Breast epithelium (tissue), 4 donors: ENCODE data around the gene TMEM26. TPM values are rescaled to one million over a fixed set of nuclear protein-coding genes. Genes with fewer than 3 reads are reported as not detected.

Source experiments
- DNase-seq, 2 donors: peaks; one replicate each; pipeline ENCODE4 v3.0.0-alpha.2; 2019; ENCODE audit warnings: low spot score in 2 of 2
- H3K27ac ChIP-seq, 2 donors: fragments of 200-600 bp; sonication (generic) in 1 of 2; one replicate each; pipeline ENCODE4 v1.5.1; 2016 to 2019; ENCODE audit warnings: mild to moderate bottlenecking in 1 of 2
- H3K27me3 ChIP-seq, 2 donors: fragments of 200-600 bp; sonication (generic) in 1 of 2; one replicate each; pipeline versions ENCODE4 v1.5.1 to v1.6.0; 2017 to 2019; ENCODE audit warnings: control low read depth in 1 of 2, mild to moderate bottlenecking in 1 of 2
- H3K36me3 ChIP-seq: fragments of 200-600 bp; one replicate; pipeline ENCODE4 v1.5.1; 2019
- H3K4me1 ChIP-seq, 2 donors: fragments of 200-600 bp; sonication (generic); one replicate each; pipeline ENCODE4 v1.5.1; 2016 to 2019; ENCODE audit warnings: control low read depth in 1 of 2
- H3K4me3 ChIP-seq, 3 donors: fragments of 200-600 bp; sonication (generic); 1 replicate in 2 of 3; 2 replicates in 1 of 3; pipeline ENCODE4 v1.5.1; 2016 to 2019; ENCODE audit warnings: mild to moderate bottlenecking in 3 of 3, moderate library complexity in 2 of 3
- H3K9me3 ChIP-seq, 2 donors: fragments of 200-600 bp; sonication (generic) in 1 of 2; one replicate each; pipeline ENCODE4 v1.5.1; 2016 to 2019; ENCODE audit warnings: control low read depth in 1 of 2
- POLR2A ChIP-seq: fragments of 450-650 bp; IDR thresholded peaks from one replicate; pipeline ENCODE4 v1.6.1; 2016; ENCODE audit warnings: antibody characterized with exemption, mild to moderate bottlenecking, moderate library complexity
- POLR2AphosphoS5 ChIP-seq, 3 donors: sonication (generic); formaldehyde crosslinking; IDR thresholded peaks; one replicate each; pipeline ENCODE4 v1.6.1; 2017; ENCODE audit warnings: antibody characterized with exemption in 3 of 3
- intact Hi-C: fragments of 100-400 bp; cut with DNase I; formaldehyde crosslinking; loops from one replicate; pipeline ENCODE4 v1.15.1; 2023; ENCODE audit warnings: low total_unique reads
- total RNA-seq, 3 donors: library from RNA; depleted of rRNA; stranded (reverse); fragments of >200 nt; gene quantifications; one replicate each; pipeline ENCODE4 v1.1.0, GENCODE V29; 2016
- TF ChIP-seq, protein P1 (sequence below), 3 donors: fragments of 450-650 bp; IDR thresholded peaks; one replicate each; pipeline ENCODE4 v1.5.1; 2016 to 2017; ENCODE audit warnings: antibody characterized with exemption in 3 of 3, mild to moderate bottlenecking in 3 of 3, moderate library complexity in 3 of 3

The TMEM26 gene
- 10 to 100 TPM in 2 of 3 donors, not detected in 1; 17.4 to 19.0 TPM for total RNA-seq

GRCh38 chr10:61452655-61453641 is at the start of gene TMEM26:
Gene TMEM26, minus strand, starts transcription at chr10:61453381. Its CDS starts 300 bp downstream, at chr10:61453081.
- Histone ChIP-seq H3K27ac (peak within 1 kb of the TSS; percentile 56 to 87), H3K4me1 (no peaks in the 10 kb centered on the region), H3K36me3 (no peaks in the 10 kb centered on the region), H3K9me3 (no peaks in the 10 kb centered on the region), H3K27me3 (no peaks in the 10 kb centered on the region), H3K4me3 (peak within 1 kb of the TSS; percentile 33 to 85 (median 60))
- DNase-seq = no peak
- TF ChIP-seq POLR2AphosphoS5 (IDR thresholded peaks at IDR 0.05) = no peak
- TF ChIP-seq, protein P1, sequence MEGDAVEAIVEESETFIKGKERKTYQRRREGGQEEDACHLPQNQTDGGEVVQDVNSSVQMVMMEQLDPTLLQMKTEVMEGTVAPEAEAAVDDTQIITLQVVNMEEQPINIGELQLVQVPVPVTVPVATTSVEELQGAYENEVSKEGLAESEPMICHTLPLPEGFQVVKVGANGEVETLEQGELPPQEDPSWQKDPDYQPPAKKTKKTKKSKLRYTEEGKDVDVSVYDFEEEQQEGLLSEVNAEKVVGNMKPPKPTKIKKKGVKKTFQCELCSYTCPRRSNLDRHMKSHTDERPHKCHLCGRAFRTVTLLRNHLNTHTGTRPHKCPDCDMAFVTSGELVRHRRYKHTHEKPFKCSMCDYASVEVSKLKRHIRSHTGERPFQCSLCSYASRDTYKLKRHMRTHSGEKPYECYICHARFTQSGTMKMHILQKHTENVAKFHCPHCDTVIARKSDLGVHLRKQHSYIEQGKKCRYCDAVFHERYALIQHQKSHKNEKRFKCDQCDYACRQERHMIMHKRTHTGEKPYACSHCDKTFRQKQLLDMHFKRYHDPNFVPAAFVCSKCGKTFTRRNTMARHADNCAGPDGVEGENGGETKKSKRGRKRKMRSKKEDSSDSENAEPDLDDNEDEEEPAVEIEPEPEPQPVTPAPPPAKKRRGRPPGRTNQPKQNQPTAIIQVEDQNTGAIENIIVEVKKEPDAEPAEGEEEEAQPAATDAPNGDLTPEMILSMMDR (IDR thresholded peaks at IDR 0.05) = no peak
- TF ChIP-seq POLR2A = no peak
- intact Hi-C loops = no loop called here

DNA sequence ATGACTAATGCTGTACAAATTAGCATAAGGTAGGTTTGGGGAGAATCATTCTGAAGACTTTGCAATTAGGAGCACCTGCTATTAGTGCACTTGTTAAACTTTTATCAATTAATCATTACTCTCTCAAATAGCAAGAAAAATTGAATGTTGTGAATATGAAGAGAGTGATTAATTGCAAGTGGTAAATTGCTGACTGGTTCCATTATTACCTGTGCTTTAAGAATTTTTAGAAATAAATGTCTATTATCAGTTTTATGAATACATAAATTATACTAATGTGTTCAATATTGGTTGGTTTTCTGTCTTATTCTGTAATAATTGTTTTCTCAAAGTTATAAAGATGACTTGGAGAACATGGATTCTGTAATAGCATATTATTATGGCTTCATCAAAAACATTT is 47.3 kb upstream of the TMEM26 start:
- H3K4me3 ChIP-seq = no peak overlapping the region
- TF ChIP-seq POLR2AphosphoS5 (IDR thresholded peaks at IDR 0.05) (no peak), POLR2A (no peak)
- TF ChIP-seq, protein P1 (IDR thresholded peaks at IDR 0.05) = no peak
- no peaks in the 10 kb centered on the region for H3K36me3 ChIP-seq
- no peaks in the 10 kb centered on the region for H3K27me3 ChIP-seq
- no peak for DNase-seq
- no peaks in the 10 kb centered on the region for H3K4me1 ChIP-seq
- intact Hi-C loops = no loop called here
- no peak overlapping the region for H3K27ac ChIP-seq
- no peaks in the 10 kb centered on the region for H3K9me3 ChIP-seq

- Histone ChIP-seq H3K36me3 (no peaks in the 10 kb centered on the region), H3K27me3 (no peaks in the 10 kb centered on the region), H3K4me1 (no peaks in the 10 kb centered on the region), H3K9me3 (no peaks in the 10 kb centered on the region), H3K27ac (no peak overlapping the region), H3K4me3 (no peak overlapping the region)
- TF ChIP-seq, protein P1 (IDR thresholded peaks at IDR 0.05) = no peak
- TF ChIP-seq POLR2AphosphoS5 (IDR thresholded peaks at IDR 0.05) (no peak), POLR2A (no peak)
- intact Hi-C loops = loop anchor here (5.0 kb wide), 1 partner anchor 610 kb away; no protein-coding TSS in a partner anchor
- DNase-seq = no peak
Measured at GRCh38 chr10:61492364-61492995, 39.3 kb upstream of the TMEM26 start.

DNA sequence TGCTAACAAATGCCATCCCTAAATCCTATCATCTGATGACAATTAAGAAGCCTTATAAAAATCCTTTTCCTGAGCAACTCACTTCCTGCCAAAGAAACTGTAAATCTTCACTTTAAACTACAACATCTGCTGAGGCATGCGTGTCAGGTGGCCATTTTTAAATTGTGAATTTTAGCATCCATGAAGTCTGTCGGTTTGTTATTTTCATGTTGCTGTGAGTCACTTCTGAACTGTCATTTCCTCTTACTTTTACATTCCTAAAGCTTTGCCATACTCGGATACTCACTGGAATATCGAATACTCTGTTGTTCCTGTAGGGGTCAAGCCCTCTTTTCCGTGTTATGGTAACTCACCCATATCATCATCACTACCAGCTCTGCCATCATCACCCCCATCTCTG is 34.3 kb upstream of the TMEM26 start:
- Histone ChIP-seq H3K27ac (no peak overlapping the region), H3K36me3 (no peaks in the 10 kb centered on the region), H3K4me1 (no peaks in the 10 kb centered on the region), H3K27me3 (no peaks in the 10 kb centered on the region), H3K9me3 (no peaks in the 10 kb centered on the region), H3K4me3 (no peak overlapping the region)
- intact Hi-C loops = no loop called here
- TF ChIP-seq, protein P1 (IDR thresholded peaks at IDR 0.05) = no peak
- no peak for TF ChIP-seq POLR2A
- TF ChIP-seq POLR2AphosphoS5 (IDR thresholded peaks at IDR 0.05) = no peak
- no peak for DNase-seq
